Measurements from ENCODE around the gene RASSF4.

Gene RASSF4

GRCh38 chr10:44959247-44960087 lies at the start of gene RASSF4:
RASSF4 (plus strand) TSS chr10:44959802; CDS start chr10:44970203, 10,401 bp downstream.
- peak; percentile 94 for DNase-seq

DNA sequence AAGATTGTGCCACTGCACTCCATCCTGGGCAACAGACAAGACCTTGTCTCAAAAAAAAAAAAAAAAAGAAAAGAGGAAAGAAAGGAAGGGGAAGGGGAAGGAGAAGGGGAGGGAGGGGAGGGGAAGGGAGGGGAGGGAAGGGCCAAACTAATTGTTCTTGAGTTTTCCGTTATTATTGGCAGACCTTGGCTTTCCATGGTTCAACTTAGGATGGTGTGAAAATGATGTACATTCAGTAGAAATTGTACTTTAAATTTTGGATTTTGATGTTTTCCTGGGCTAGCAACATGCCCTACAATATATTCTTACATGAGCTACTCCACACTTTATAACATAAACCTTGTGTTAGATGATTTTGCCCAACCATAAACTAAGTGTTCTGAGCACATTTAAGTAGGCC lies 49.7 kb upstream of the RASSF4 start:
- no peak for DNase-seq

GRCh38 chr10:44910602-44911001 lies 49.0 kb upstream of the RASSF4 start:
- DNase-seq: no peak

DNA sequence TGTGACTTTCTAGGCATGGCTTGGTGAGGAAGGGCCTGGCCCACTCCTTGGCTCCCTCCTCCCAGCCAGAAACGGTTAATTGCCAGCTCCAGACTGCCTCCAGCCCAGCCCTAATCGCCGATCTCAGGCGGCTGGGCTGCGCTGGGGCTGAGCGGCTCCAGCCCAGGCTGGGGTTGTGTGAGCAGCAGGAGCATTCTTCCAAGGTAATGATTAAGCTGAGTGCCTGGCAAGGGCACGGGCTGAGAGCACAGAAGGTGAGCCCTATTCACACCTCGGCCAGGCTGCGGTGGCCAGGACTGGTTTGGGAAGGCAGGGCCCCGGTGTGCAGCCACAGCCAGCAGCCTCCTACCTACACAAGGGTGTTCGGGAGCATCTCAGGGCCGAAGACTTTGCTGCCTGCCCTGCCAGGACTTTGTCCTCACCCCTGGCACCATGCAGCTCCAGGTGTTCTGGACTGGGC lies 48.5 kb upstream of the RASSF4 start, which contains the start of gene TMEM72:
TMEM72 (plus strand) TSS at position 257 of the 460 bp plus-strand sequence; CDS start at position 433, 176 bp downstream.
- DNase-seq: no peak

DNA sequence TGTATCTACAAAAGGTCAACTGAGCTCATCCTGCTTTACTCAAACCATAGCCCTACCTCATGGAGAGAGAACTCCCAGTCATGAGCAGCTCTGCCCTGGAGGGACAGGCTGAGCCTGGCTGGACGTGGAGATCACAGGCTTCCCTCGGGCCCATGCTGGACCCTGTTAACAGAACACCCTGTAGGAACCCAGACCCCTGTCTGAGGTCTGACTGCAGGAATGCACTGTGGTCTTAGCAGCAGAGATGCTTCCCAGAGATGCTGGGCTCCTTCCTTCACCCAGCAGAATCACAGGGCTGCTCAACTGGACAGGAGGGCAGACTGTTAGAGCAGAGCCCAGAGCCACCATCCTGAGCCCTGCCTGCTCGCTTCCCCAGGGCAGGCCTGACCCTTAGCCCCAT lies 47.7 kb upstream of the RASSF4 start:
- no peak for DNase-seq

- no peak for DNase-seq
Observed at GRCh38 chr10:44913350-44914081, 46.1 kb upstream of the RASSF4 start.

GRCh38 chr10:44914891-44915290 lies 44.7 kb upstream of the RASSF4 start:
- DNase-seq: no peak

GRCh38 chr10:44916429-44916828 lies 43.2 kb upstream of the RASSF4 start:
- no peak for DNase-seq

GRCh38 chr10:44917848-44918247 lies 41.8 kb upstream of the RASSF4 start:
- no peak for DNase-seq

DNA sequence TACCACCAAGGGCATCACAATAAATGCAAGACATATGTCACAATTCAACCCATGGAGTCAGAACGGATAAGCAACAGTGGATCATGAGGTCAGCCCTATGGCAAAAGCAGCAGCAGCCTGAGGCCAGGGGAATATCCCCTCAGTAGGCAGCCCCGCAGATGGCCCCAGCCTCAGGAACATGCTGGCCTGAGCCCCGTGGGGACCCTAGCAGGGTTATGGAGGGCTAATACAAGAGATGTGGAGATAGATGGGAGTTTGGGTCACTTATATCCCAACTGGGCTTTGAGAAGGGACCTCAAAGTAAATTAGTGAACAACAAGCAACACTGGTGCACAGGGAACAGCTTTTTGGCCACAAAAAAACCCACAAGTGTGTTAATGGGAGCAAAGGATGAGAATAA lies 39.4 kb upstream of the RASSF4 start:
- DNase-seq: no peak

GRCh38 chr10:44921061-44921460 lies 38.5 kb upstream of the RASSF4 start:
- no peak for DNase-seq

GRCh38 chr10:44921506-44921905 lies 38.1 kb upstream of the RASSF4 start:
- DNase-seq: no peak

DNA sequence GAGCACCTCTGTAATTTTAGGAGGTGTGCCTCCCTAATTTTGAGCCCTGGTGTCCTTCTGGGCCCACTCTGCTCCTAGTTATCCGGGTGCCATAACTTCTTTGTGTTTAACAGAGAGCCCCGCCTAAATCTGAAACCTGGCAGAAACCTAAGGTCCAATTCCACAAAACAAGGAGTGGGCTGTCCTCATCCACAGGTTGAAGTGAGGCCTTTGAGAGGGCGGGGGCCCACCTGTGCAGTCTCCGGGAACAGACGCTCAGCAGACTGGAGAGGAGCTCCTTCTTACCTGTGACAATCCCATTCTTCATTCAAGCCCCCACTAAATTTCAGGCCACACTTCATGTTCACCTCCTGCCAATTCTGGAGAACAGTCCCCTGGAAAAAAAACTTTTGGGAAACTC lies 37.6 kb upstream of the RASSF4 start:
- no peak for DNase-seq

DNA sequence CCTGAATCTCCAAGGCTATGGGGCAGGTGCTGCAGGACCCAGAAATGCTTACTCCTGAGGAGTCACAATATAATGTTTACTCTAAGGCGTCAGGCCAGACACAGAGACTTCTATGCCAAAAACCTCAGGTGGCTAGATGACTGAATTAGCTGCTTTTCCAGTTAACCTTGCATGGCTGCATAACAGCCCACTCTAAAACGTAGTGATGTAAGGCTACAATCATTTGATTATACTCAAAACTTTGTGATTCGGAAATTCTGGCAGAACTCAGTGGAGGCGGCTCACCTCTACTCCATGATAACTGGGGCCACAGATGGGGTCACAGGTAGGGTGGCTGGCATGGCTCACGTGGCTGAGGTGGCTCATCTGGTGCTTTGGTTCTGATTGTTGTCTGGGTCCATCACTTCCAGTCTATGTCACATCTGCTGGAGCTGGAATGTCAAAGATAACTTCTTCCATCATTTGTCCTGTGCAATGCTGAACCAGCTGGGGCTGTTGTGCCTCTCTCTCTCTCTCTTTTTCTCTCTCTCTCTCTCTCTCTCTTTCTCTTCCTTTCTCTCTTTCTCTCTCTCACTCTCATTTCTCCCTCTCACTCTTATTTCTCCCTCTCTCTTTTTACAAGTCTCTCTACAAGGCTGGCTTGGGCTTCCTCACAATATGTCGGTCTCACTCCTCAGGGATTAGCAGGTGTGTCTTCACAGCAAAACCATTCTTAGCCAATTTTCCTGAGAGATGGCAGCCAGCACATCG lies 36.6 kb upstream of the RASSF4 start:
- DNase-seq: no peak

GRCh38 chr10:44923611-44924010 lies 36.0 kb upstream of the RASSF4 start:
- no peak for DNase-seq

- DNase-seq: no peak
Observed at GRCh38 chr10:44924261-44925040, 35.2 kb upstream of the RASSF4 start.

DNA sequence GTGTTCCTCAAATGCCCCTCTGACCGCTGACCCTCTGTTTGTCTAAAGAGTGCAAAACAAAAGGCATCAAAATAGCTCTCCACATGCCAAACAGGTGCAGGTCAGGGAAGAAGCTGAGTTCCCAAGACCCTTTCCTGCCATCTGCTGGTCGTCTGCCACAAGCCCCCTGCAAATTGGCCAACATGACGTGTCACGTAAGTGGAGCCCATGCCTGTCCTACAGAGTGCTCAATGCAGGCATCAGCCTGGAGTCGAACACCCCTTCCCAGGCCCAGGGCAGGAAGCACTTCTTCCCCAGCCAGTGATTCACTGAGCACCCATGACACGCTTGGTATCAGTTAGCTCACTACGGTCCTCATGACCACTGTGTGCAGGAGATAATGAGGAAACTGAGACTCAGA lies 34.4 kb upstream of the RASSF4 start:
- no peak for DNase-seq

- no peak for DNase-seq
Observed at GRCh38 chr10:44925811-44926750, 33.5 kb upstream of the RASSF4 start.

DNA sequence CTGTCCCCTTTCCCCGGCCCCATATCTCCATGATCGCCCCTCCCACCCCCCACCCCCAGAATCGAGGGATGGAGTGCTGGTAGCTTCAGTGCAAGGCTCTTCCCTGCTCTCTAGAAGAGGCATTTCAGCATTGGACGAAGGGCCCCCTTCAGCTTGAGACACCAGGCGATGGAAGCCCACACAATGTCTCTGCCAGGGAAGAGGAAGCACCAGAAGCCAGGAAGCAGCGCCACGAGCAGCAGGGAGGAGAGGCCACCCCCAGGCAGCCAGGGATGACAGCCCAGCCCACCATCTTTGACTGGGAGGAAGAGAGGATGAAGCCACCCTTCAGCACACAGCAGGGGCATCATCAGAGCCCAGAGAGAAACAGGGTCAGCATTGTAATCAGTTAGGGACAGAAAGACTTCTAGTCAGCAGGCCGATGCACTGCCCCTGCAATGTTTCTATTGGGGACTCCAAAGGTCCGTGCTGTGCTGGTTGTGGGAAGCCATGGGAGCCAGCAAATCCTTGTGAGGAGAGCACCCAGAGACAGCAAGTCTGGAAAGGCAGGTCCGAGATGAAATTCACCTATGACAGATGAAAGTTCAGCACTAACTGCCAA lies 32.8 kb upstream of the RASSF4 start:
- DNase-seq: no peak

DNA sequence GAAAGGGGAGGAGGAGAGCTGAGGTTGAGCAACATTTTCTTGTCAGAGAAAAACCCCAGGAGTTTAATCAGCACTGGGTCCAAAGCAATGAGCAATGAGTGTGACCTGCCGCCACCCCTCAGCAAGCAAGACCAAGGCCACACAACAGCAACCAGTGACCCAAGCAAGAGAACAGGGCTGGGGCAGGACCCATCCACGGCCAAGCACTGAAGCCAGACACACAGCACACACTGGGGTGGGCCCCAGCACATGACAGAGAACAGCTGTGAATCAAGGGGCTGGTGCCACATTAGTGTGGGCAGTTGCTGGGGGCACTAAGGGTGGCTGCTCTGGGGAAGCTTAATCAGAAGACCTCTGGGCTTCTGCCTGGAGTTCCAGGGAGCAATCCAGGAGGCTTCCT lies 32.2 kb upstream of the RASSF4 start:
- no peak for DNase-seq

DNA sequence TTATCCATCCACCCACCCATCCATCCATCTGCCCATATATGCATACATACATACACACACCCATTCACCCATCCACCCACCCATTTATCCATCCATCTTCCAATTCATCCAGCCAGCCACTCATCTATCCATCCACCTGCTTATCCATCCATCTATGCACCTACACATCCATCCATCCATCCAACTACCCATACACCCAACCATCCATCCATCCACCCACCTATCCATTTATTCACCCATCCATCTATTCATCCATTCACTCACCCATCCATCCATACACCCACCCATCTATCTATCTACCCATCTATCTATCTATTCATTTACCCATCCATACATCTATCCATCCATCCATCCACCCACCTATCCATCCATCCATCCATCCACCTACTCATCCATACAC lies 31.1 kb upstream of the RASSF4 start:
- DNase-seq: no peak

Data from activated naive CD4-positive, alpha-beta T cell treated with anti-CD3 and anti-CD28 coated beads, Interleukin-2, amount 50 U/mL, for 16 hours (primary cell).